Glomerular endothelial cell (primary cell): Measurements from ENCODE around the gene TNFRSF17. TPM values are rescaled to one million over a fixed set of nuclear protein-coding genes. Genes with fewer than 3 reads are reported as not detected.

Source experiments
- DNase-seq: peaks from one replicate; pipeline ENCODE4 v3.0.0-alpha.2; 2011; ENCODE audit warnings: low read depth, low spot score; ENCODE audit errors: extremely low read depth
- total RNA-seq: library from RNA; depleted of rRNA; stranded (reverse); fragments of >200 nt; gene quantifications from 2 replicates; pipeline ENCODE4 v1.2.3, GENCODE V29; 2015

TNFRSF17 gene
- total RNA-seq, 1 donor from 2014 or later: not detected

DNA sequence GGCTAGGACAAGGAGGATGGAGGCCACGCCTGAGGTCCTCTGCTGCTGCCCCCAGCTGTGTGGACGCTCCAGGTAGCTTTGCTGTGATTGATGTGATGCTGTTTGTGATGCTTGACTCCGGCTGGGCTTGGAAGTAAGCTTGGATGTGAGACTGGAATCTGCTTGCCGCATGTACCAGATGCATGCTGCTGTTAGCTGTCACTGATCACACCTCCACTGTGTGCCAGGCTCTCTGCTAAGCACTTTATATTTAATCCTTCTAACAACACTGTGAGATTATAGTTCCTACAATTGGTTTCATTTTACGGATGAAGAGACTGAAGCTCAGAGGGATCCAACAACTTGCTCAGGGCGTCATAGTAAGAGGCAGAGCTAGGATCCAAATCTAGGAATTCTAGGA is 35.0 kb downstream of the TNFRSF17 start:
- DNase-seq: no peak

DNA sequence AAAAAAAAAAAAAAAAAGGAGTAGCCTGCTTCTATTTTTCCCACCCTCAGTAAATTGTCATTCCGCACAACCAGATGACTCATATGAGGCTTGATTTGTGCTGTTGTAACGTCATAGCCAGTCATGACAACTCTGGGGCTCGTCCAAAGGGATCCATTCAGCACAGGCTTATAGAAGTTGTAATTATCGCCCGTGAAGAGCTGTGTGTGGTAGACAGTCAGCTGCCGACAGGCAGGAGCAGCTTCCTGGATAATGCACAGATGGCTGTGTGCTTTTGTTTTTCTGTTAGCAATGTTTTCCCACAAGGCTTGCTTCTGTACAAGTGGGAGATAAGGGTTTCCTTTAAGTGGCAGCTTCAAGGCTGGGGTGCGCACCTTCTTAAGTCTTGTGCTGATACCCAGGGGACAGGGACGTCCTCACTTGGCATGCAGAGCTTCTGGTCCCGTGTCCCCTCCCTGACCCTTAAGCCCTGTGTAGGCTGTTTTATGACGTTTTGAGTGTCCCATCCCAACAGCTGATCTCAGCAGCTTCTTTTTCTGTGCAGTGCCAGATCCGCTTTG is 37.5 kb downstream of the TNFRSF17 start:
- DNase-seq: no peak

DNA sequence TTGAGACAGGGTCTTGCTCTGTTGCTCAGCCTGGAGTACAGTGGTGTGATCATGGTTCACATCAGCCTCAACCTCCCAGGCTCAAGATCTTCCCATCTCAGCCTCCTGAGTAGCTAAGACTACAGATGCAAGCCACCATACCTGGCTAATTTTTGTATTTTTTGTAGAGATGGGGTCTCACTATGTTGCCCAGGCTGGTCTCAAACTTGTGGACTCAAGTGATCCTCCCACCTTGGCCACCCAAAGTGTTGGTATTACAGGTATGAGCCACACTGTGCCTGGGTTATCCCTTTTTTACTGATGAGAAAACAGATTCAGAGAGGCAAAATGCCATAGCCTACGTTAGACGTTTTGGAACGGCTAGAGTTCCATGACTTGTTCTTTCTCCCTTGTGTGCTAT is 41.6 kb downstream of the TNFRSF17 start:
- no peak for DNase-seq

DNA sequence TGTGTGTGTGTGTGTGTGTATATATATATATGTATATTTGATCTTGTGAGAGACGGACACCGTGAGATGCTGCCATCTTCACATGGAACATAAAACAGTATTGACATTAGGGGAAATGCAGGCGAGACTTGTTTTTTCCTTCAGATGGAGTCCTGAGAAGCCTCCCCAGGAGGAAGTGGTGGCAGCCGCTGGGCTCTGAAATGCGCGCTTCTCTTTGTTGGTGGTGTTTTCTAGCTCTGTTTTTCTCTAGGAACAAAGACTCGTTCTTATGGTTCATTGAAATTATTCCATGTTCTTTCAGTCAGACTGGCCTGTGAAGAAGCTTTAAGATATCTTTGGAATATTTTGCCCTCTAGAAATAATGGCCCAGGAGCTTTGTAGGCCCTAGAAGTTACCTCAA is 44.5 kb downstream of the TNFRSF17 start:
- DNase-seq: no peak

DNA sequence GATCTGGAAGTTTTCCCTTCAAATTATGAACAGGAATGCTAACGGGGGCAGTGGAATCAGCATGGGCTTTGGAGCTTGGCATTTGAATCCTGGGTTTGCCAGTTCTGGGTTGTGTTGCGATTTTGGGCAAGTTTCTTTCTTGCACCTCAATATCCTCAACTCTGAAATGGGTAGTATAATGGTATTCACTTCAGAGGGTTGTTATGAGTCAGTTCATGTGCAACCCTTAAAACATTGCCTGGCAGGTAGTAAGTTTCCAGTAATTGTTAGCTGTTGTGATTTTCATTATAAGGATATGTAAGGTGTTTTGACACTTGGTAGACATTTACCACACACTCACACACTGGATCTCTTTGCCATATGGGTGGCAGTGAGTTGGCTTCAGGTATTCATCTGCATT is 44.9 kb downstream of the TNFRSF17 start:
- DNase-seq: no peak

DNA sequence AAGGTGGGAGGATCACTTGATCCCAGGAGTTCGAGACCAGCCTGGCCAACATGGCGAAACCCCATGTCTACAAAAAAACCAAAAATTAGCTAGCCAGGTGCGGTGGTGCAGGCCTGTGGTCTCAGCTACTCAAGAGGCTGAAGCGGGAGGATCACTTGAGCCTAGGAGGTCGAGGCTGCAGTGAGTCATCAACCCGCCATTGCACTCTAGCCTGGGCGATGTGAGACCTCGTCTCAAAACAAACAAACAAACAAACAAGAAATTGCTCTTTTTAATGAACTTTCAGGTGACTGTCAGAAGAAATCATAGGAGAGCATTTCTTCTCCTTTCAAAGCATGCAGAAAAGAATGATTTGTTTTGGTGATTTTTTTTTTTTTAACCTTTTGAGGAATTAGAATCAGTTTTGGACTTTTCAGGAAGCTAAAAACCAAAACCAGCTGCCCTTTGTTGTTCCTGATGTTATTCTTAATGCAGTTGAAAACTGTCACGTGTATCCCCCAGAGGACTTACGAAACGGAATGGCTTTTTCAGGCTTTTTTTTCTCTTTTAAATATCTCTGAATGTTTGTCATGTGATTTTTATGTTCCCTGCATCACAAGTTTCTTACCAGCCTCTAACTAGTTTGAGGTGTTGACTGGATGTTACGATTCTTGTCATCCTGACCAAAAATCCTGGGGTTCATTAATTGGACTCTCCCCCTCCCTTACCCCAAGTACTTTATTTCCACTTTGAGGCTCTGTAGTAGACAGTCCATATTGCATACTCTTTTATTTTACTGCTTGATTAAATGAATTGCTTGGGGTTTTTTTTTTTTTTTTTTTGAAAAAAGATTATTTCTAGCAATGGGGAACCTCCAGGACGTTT is 45.6 kb downstream of the TNFRSF17 start:
- no peak for DNase-seq

DNA sequence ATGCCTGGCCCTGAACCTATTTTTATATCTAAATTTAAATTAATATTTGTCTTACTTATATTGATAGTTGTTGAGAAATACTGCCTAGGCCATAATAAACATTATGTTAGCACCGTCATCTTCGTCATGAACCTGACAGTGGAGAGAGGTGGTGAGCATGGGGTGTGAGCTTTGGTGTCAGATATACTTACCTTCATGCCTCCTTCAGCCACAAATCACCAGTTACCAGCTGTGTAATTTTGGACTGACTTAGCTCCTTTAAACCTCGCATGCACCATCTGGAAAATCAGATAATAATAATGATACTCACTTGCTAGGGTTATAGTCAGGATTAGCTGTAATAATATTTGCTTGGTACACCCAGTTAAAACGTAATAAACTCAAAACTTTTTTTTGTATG is 46.6 kb downstream of the TNFRSF17 start:
- DNase-seq: no peak

DNA sequence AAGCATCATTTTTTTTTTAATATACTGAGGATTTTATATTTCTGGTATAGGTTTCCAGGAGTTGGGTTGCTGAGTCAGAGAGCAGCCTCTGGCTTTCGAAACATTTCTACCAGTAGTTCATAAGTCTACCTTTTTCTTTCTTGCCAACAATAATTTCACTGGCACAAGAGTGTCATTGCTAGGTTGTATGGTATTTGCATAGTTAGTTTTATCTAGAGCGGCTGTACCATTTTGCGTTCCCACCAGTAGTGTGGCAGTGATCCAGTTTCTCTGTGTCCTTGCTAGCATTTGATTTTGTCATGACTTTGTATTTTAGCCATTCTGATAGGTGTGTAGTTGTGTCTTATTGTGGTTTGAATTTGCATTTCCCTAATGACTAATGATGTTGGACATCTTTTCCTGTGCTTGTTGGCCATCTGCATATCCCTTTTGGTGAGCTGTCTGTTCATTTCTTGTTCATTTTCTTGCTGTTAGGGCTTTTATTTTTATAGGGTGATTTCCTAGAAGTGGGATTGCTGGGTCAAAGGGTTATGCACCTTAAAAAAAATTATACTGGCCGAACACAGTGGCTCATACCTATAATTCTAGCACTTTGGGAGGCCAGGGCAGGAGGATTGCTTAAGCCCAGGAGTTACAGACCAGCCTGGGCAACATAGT is 51.4 kb downstream of the TNFRSF17 start:
- DNase-seq: no peak

DNA sequence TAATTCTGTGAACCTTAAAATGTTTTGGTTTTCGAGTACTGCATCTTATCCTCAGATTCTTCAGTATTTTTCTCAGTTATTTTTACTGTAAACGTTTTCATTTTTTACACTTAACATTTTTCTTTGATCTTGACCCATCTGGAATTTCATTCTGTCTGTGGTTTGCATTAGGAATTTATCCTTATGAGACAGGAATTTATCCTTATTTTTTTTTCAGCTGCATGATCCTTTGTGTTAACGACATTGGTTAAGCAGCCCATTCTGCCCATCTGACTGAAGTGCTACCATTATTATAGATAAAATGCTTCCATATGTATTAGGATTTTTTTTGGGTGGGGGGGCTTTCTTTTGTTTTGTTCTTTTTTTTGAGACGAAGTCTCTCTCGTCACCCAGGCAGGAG is 52.5 kb downstream of the TNFRSF17 start:
- DNase-seq: no peak

Other genes starting within 250 kb of the TNFRSF17 start
- 52.5 and 53.4 TPM in 2 replicates for gene TXNDC11, start 222.4 kb upstream of the TNFRSF17 start, total RNA-seq
- gene ZC3H7A, start 168.0 kb upstream of the TNFRSF17 start, total RNA-seq: 31.5 and 62.1 TPM in 2 replicates
- gene RSL1D1, start 113.7 kb upstream of the TNFRSF17 start, total RNA-seq: 96.8 and 134 TPM in 2 replicates
- 89.0 and 91.1 TPM in 2 replicates for gene GSPT1, start 49.3 kb upstream of the TNFRSF17 start, total RNA-seq
- 2.4 and 9.4 TPM in 2 replicates for gene NPIPB2, start 23.2 kb upstream of the TNFRSF17 start, total RNA-seq
- gene SNX29, start 11.5 kb downstream of the TNFRSF17 start, total RNA-seq: 16.5 and 17.7 TPM in 2 replicates